HepG2 (cell line): ENCODE measurements around the gene DDX54.

ENCODE experiments used
- JUND ChIP-seq: sonication (generic); formaldehyde crosslinking; IDR thresholded peaks from 2 replicates; pipeline ENCODE4 v1.8.0; 2022; ENCODE audit warnings: mild to moderate bottlenecking, missing genetic modification reagents
- MAFK ChIP-seq, 2 experiments: IDR thresholded peaks in 1 of 2; conservative IDR thresholded peaks in 1 of 2; 2 replicates each; pipeline ENCODE4 v1.6.1; 2011; ENCODE audit warnings: improper control_type of control experiment in 2 of 2, low read length in 2 of 2
- ZKSCAN1 ChIP-seq: fragments of 150-350 bp; IDR thresholded peaks from 2 replicates; pipeline ENCODE4 v1.6.1; 2014; ENCODE audit warnings: low read length
- ZZZ3 ChIP-seq: sonication (generic); formaldehyde crosslinking; IDR thresholded peaks from 2 replicates; pipeline ENCODE4 v1.4.0; 2020; ENCODE audit warnings: missing genetic modification reagents, mild to moderate bottlenecking, borderline replicate concordance

DNA sequence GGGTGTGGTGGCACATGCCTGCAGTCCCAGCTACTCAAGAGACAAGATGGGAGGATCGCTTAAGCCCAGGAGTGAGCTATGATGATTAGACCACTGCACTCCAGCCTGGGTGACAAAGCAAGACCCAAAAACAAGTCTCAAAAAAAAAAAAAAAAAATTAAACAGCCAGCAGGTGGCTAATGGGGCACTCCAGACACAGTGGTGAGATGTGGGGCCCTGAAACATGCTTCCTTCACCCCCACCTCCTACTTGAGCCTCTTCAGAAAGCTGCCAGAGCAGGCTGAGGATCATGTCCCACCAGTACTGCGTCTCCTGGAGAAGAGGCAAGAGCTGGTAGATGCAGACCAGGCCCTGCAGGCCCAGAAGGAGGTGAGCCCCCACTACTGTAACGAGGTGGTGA lies 33.6 kb downstream of the DDX54 start:
- TF ChIP-seq ZKSCAN1: no peak
- TF ChIP-seq MAFK (conservative IDR thresholded peaks at IDR 0.05 in 1 of 2, IDR thresholded peaks at IDR 0.05 in 1 of 2; ENCODE audit: low read length in 2 of 2): no peak
- no peak for TF ChIP-seq JUND (CRISPR knock-in tag)
- no peak for TF ChIP-seq ZZZ3 (CRISPR knock-in tag)
